SIG-M5 treated with dmso at 0.1 percent for 504 hours (cell line): Measurements from ENCODE around the gene PTAR1.
"Not testable (repeated sequence)": the region's sequence is repeated elsewhere in the genome, so short reads cannot be mapped to it uniquely, and the experiment has no call there.

Source experiments
- DNase-seq: peaks from one replicate; lab custom pipeline; 2025; ENCODE audit not compliant: unreplicated experiment; lab: John Stamatoyannopoulos, UW

PTAR1 gene, protein sequence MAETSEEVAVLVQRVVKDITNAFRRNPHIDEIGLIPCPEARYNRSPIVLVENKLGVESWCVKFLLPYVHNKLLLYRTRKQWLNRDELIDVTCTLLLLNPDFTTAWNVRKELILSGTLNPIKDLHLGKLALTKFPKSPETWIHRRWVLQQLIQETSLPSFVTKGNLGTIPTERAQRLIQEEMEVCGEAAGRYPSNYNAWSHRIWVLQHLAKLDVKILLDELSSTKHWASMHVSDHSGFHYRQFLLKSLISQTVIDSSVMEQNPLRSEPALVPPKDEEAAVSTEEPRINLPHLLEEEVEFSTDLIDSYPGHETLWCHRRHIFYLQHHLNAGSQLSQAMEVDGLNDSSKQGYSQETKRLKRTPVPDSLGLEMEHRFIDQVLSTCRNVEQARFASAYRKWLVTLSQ

GRCh38 chr9:69759421-69760277 is at the start of gene PTAR1:
TSS of gene PTAR1 (minus strand) at chr9:69760011. CDS start at chr9:69759938, 73 bp downstream.
- peak; percentile 79 for DNase-seq

DNA sequence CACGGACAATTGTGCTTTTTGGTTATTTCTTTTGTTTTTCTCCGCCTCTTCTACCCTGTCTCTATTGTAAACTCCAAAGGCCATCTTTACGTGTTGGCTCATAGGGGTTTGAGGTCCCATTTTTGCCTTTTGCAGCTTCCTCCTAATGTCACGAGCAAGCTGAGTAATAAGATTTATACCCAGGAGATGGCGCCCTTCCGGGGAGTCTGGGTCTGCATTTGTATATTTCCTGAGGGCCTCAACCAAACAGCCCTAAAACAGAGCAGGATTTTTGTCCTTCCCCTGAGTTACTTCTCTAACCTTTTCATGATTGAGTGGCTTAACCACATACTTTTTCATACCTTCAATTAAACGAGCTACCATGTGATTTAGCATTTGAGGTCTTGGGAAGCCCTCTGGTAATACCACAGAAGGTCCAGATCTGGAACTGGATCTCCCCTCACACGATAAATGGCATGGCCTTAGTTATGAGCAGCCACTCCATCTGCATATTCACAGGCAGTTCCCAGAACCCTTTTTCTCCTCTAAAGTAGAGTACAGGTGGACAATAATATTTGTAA is 49.6 kb upstream of the PTAR1 start:
- DNase-seq = peak; percentile 5

DNA sequence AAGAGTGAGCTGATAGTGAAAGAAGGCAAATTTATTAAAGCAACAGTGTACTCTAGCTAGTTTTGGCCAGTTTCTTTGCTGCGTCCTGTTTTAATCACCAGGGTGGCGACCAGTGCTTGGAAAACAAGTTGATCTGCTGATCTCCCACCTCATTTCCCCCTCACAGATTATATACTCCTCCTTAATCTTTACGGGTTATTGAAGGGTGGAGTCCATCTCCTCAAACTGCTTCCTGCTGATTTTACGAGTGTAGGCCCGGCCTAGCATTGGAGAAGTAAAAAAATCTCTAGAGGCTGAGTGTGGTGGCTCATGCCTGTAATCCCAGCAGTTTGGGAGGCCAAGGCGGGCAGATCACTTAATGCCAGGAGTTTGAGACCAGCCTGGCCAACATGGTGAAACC is 46.8 kb upstream of the PTAR1 start:
- no peak for DNase-seq

GRCh38 chr9:69805962-69806515 is 46.2 kb upstream of the PTAR1 start:
- peak; percentile 11 for DNase-seq

- DNase-seq = no peak
Measured at GRCh38 chr9:69801989-69802388, 42.2 kb upstream of the PTAR1 start.

- not testable (repeated sequence) for DNase-seq
Measured at GRCh38 chr9:69800027-69800426, 40.2 kb upstream of the PTAR1 start.

GRCh38 chr9:69799521-69799920 is 39.7 kb upstream of the PTAR1 start:
- DNase-seq = not testable (repeated sequence)

- DNase-seq = no peak
Measured at GRCh38 chr9:69798744-69799143, 38.9 kb upstream of the PTAR1 start.

DNA sequence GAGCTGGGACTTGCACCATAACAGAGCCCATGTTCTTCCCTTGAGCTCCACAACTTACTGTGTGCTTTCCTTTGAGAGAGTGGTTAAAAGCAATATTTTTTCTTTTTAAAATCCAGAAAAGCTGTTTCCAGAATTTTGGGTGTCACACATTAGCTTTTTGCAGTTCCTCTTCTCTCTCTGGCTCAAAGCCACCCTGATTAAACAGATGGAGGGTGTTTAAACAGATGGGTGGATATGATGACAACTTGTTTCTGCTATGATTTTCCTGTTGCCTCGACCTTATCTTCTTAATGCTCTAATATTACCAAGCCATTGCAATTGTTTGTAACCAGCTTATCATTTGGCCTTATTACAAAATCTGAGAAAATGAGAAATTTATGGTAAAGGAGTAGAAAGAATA is 37.9 kb upstream of the PTAR1 start:
- DNase-seq = no peak

- no peak for DNase-seq
Measured at GRCh38 chr9:69794356-69794755, 34.5 kb upstream of the PTAR1 start.

DNA sequence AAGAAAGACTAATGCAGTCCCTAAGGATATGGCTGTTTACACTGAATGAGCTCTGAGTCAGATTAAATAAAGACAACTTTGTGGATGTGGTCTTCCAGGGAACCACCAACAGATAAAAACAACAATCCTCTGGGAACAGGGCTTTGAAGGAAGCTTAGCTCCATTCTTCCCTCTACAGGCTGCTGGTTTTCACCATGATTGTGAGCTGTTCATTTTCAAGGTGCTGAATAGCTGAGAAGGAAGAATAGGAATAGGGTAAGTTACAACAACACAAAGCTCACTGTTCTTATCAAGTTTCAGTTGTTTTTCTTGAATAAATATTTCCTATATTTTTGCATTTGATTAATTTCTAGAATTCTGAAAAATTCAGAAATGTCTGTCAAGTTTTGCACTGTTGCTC is 25.9 kb upstream of the PTAR1 start:
- no peak for DNase-seq

DNA sequence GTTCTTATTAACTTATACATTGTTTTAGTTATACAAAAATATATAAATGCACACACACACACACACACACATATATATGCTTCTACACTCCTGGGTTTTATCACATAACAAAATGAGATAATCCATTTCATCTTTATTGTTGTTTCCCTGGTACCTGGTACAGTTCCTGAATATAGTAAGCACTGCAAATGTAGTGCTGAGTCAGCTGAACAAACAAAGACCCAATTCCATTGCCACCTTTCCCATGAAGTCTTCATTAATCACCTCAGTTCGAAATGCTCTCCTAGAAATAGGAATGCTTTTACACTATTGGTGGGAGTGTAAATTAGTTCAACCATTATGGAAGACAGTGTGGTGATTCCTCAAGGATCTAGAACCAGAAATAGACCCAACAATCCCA is 13.4 kb upstream of the PTAR1 start:
- no peak for DNase-seq

- DNase-seq = no peak
Measured at GRCh38 chr9:69771775-69772418, 12.1 kb upstream of the PTAR1 start.

DNA sequence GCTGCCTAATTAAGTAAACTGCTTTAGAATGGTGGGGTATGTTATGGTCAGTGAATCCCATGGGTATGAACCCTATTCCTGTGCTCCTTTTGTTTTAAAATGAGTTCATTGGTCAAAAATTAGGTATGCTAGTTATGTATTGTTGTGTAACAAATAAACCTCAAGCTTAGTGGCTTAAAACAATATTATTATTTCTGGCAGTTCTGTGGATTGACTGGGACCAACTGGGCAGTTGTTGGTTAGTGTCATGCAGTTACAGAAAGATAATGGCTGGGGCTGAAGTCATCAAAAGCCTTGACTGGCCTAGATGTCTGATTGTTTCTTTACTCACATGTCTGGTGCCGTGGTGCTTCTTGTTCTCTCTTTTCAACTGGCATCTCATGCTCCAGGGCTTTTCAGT is 8.9 kb upstream of the PTAR1 start:
- no peak for DNase-seq

DNA sequence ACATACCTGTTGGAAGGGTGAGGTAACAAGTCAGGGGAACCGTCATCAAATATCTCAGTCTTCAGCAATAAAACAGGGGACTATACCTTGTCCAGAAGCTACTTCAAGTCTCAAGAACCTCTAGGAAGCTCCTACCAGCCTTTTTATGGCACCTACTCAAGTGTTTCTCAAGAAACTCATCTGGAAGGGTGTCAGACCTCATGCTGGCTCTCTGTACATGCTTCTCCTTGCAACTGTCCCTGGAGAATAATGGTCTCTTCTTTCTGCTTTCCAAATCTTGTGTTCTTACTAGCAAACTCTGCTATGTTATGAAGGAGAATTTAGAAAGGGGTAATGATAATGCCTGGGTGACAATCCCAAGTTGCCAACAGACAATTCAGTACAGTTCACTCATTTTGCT is 8.3 kb upstream of the PTAR1 start:
- no peak for DNase-seq

- DNase-seq = not testable (repeated sequence)
Measured at GRCh38 chr9:69763862-69764261, 4.1 kb upstream of the PTAR1 start.

GRCh38 chr9:69762527-69762926 is 2.7 kb upstream of the PTAR1 start:
- no peak for DNase-seq

- no peak for DNase-seq
Measured at GRCh38 chr9:69760278-69760610, 433 bp upstream of the PTAR1 start.

DNA sequence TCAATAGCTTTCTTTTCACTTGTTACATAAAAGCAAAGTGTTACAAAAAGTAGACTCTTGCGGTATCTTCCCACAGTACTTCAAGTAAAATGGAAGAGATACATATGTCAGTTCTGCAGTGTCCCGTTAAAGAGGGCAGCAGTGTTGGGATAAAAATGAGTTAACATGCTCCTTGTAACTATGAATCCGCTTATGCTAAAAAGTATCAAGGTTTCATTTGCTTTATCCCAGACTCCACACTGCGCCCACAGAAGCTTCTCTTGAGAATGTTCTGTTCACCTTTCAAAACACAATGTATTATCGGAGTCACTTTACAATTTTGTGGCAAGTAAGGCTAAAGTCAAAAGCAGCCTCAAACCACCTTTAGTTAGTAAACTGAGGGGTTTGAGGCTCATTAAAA is 790 bp downstream of the PTAR1 start:
- DNase-seq = no peak

DNA sequence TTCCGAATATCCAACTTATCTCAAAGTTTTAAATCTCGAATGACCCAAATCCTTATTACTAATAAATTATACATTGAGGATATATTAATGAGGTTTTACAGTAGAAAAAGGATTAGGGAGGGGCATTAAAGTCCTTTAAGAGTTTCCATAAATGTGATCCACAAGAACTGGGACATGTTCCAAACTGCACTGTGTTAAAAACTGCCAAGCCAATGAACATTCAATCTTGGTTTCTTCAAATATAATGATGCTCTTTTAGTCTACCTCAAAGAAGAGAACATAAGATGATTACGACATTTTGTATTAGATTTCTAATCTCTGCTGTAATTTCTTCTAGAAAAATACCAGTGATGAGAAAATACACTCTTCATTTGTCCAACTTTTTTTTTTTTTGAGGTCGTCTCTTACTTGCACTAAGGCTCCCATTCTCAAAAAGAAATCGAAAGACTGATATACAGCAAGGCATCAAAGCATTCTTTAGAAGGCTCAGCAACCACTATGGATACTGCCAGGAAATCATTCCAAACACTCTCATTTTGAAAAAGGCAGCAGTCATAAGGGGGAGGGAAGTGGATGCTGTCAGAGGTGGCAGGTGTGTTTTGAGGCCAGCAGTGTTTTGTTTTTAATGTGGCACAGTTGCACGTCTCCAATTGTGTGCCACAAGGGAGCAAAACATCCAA is 1.7 kb downstream of the PTAR1 start:
- DNase-seq = no peak

GRCh38 chr9:69755205-69755604 is 4.6 kb downstream of the PTAR1 start:
- no peak for DNase-seq
